B cell (primary cell): ENCODE results near the gene TSSK6. TPM values are rescaled to one million over a fixed set of nuclear protein-coding genes. Genes with fewer than 3 reads are reported as not detected.

ENCODE experiments used
- ATAC-seq: fragments of 200-7000 bp; cut with Tn5 transposase; one replicate; pipeline ENCODE4 v1.10.0; 2021; ENCODE audit warnings: low read depth, mild to moderate bottlenecking, moderate number of reproducible peaks, moderate library complexity
- CTCF ChIA-PET: fragments of 350-600 bp; sonication (Branson Sonifier 250); formaldehyde crosslinking; loops from one replicate; lab custom pipeline; 2021; ENCODE audit warnings: antibody characterized with exemption, inconsistent platforms; lab: Charles Lee
- POLR2A ChIA-PET: fragments of 350-600 bp; sonication (Branson Sonifier 250); formaldehyde crosslinking; loops from one replicate; lab custom pipeline; 2021; ENCODE audit warnings: antibody characterized with exemption; lab: Charles Lee
- DNase-seq: peaks from one replicate; pipeline ENCODE4 v3.0.0; 2013
- H2AFZ ChIP-seq: 2 replicates; pipeline ENCODE4 v1.6.1; 2012; ENCODE audit warnings: mild to moderate bottlenecking, low read depth, low read length; ENCODE audit not compliant: insufficient read depth, poor library complexity, severe bottlenecking
- H3K27ac ChIP-seq, 2 donors: 1 replicate in 1 of 2; 2 replicates in 1 of 2; pipeline ENCODE4 v1.5.1; 2012 to 2013; ENCODE audit warnings: low read length in 2 of 2, mild to moderate bottlenecking in 2 of 2, moderate library complexity in 1 of 2
- H3K27me3 ChIP-seq, 4 experiments: fragments of 200-600 bp in 1 of 4; sonication (generic) in 1 of 4; replicated peaks in 1 of 4; 1 replicate in 2 of 4; 2 replicates in 2 of 4; pipeline versions ENCODE4 v1.6.1 to v1.7.0; 2013 to 2016; ENCODE audit warnings: low read length in 3 of 4, mild to moderate bottlenecking in 2 of 4, mixed read lengths in 1 of 4, moderate library complexity in 1 of 4; ENCODE audit not compliant: insufficient read depth in 4 of 4, control insufficient read depth in 3 of 4; ENCODE audit errors: control extremely low read depth in 1 of 4
- H3K36me3 ChIP-seq, 2 experiments: replicated peaks in 1 of 2; 1 replicate in 1 of 2; 2 replicates in 1 of 2; pipeline versions ENCODE4 v1.6.1 to v1.7.1; 2013; ENCODE audit warnings: low read length in 1 of 2; ENCODE audit not compliant: insufficient read depth in 2 of 2, control insufficient read depth in 1 of 2; ENCODE audit errors: control extremely low read depth in 1 of 2, extremely low read depth in 1 of 2
- H3K4me1 ChIP-seq, 2 donors: fragments of 200-600 bp in 1 of 2; sonication (generic) in 1 of 2; 1 replicate in 1 of 2; 2 replicates in 1 of 2; pipeline versions ENCODE4 v1.5.1 to v1.6.1; 2013 to 2017; ENCODE audit warnings: low read length in 2 of 2; ENCODE audit not compliant: control insufficient read depth in 2 of 2, insufficient read depth in 2 of 2
- H3K4me2 ChIP-seq: replicated peaks from 2 replicates; pipeline ENCODE3; 2012; ENCODE audit warnings: mild to moderate bottlenecking, low read depth, low read length; ENCODE audit not compliant: poor library complexity, severe bottlenecking
- H3K4me3 ChIP-seq, 5 experiments: fragments of 200-600 bp in 1 of 5; sonication (generic) in 1 of 5; 1 replicate in 3 of 5; 2 replicates in 2 of 5; pipeline versions ENCODE4 v1.5.1 to v1.7.0; 2011 to 2016; ENCODE audit warnings: low read length in 4 of 5, mild to moderate bottlenecking in 4 of 5, low read depth in 2 of 5, control low read depth in 1 of 5, moderate library complexity in 1 of 5; ENCODE audit not compliant: insufficient read depth in 1 of 5; ENCODE audit errors: control extremely low read depth in 1 of 5, extremely low read depth in 1 of 5
- H3K79me2 ChIP-seq: fragments of 200-600 bp; sonication (generic); one replicate; pipeline ENCODE4 v1.6.0; 2016; ENCODE audit warnings: low read length; ENCODE audit not compliant: control insufficient read depth, insufficient read depth
- H3K9ac ChIP-seq: fragments of 200-600 bp; sonication (generic); 2 replicates; pipeline ENCODE4 v1.6.1; 2017; ENCODE audit warnings: mild to moderate bottlenecking, low read length, moderate library complexity
- H3K9me3 ChIP-seq, 3 donors: one replicate each; pipeline versions ENCODE4 v1.6.1 to v1.7.1; 2013; ENCODE audit warnings: low read length in 2 of 3; ENCODE audit not compliant: control insufficient read depth in 2 of 3, insufficient read depth in 1 of 3; ENCODE audit errors: control extremely low read depth in 1 of 3
- H4K20me1 ChIP-seq: 2 replicates; pipeline ENCODE4 v1.6.0; 2012; ENCODE audit warnings: mild to moderate bottlenecking, low read length; ENCODE audit not compliant: insufficient read depth, control insufficient read depth, poor library complexity, severe bottlenecking
- H3K27ac Mint-ChIP-seq: one replicate; pipeline ENCODE4 v1.8.0; 2021; ENCODE audit warnings: mixed read lengths
- H3K27me3 Mint-ChIP-seq: one replicate; pipeline ENCODE4 v1.8.0; 2021; ENCODE audit warnings: mixed read lengths
- H3K4me1 Mint-ChIP-seq: one replicate; pipeline ENCODE4 v1.8.0; 2021; ENCODE audit warnings: mixed read lengths
- H3K4me3 Mint-ChIP-seq: one replicate; pipeline ENCODE4 v1.8.0; 2021; ENCODE audit warnings: mixed read lengths
- H3K9me3 Mint-ChIP-seq: one replicate; pipeline ENCODE4 v1.8.0; 2022; ENCODE audit warnings: mixed read lengths; ENCODE audit not compliant: insufficient read depth
- EZH2 ChIP-seq: IDR thresholded peaks from 2 replicates; pipeline ENCODE4 v1.6.1; 2012; ENCODE audit warnings: borderline replicate concordance, low read depth, mild to moderate bottlenecking, moderate library complexity, low read length; ENCODE audit not compliant: insufficient read depth, poor library complexity, severe bottlenecking
- WGBS: methylation state at CpG from one replicate; pipeline ENCODE4 v1.1.5; 2013; ENCODE audit warnings: missing lambda C conversion rate; ENCODE audit not compliant: insufficient coverage; 5-methylcytosine and 5-hydroxymethylcytosine counted together
- intact Hi-C: fragments of 100-400 bp; cut with micrococcal nuclease; formaldehyde crosslinking; loops from one replicate; pipeline ENCODE4 v1.10.0; 2022
- polyA plus RNA-seq: library from polyadenylated mRNA; depleted of rRNA; stranded (reverse); fragments of >200 nt; gene quantifications from 2 replicates; pipeline ENCODE4 v1.2.3, GENCODE V29; 2012
- total RNA-seq, 2 donors: library from RNA; stranded (reverse); fragments of 120-200 nt in 1 of 2; gene quantifications; 1 replicate in 1 of 2; 2 replicates in 1 of 2; pipeline versions ENCODE4 v1.2.3 to v1.2.4, GENCODE V29; 2013 to 2022
- TF ChIP-seq, protein P1 (sequence below): fragments of 200-600 bp; IDR thresholded peaks from one replicate; pipeline ENCODE4 v1.8.0; 2022; ENCODE audit warnings: antibody characterized with exemption, mild to moderate bottlenecking

Gene TSSK6
- total and polyA plus RNA-seq, 2 donors (not counting 1 experiment from before 2014, with no cell fraction given) = 8.9 to 9.6 TPM

- Histone ChIP-seq H3K4me1 (peaks cover 7 to 37% of the 10 kb centered on the region in 2 donors), H3K36me3 (peaks cover 0 to 30% of the 10 kb centered on the region in 2 experiments), H3K4me3 (no peak overlapping the region), H3K27me3 (no peaks in the 10 kb centered on the region), H3K9ac (no peak overlapping the region), H4K20me1 (peaks cover 46% of the 10 kb centered on the region), H3K79me2 (peaks cover 52% of the 10 kb centered on the region), H3K4me2 (no peak overlapping the region), H2AFZ (no peak overlapping the region), H3K9me3 (no peaks in the 10 kb centered on the region), H3K27ac (no peak overlapping the region)
- CTCF ChIA-PET = no interaction called here
- Mint-ChIP-seq H3K27ac (no peak overlapping the region), H3K9me3 (no peaks in the 10 kb centered on the region), H3K4me1 (peaks cover 25% of the 10 kb centered on the region), H3K27me3 (no peaks in the 10 kb centered on the region), H3K4me3 (no peak overlapping the region)
- ATAC-seq (no peak), DNase-seq (no peak)
- POLR2A ChIA-PET = no interaction called here
- WGBS = 62% methylated on average over 17 of the region's 28 CpGs
- intact Hi-C loops = no loop called here
- no peak for TF ChIP-seq EZH2
- TF ChIP-seq, protein P1, sequence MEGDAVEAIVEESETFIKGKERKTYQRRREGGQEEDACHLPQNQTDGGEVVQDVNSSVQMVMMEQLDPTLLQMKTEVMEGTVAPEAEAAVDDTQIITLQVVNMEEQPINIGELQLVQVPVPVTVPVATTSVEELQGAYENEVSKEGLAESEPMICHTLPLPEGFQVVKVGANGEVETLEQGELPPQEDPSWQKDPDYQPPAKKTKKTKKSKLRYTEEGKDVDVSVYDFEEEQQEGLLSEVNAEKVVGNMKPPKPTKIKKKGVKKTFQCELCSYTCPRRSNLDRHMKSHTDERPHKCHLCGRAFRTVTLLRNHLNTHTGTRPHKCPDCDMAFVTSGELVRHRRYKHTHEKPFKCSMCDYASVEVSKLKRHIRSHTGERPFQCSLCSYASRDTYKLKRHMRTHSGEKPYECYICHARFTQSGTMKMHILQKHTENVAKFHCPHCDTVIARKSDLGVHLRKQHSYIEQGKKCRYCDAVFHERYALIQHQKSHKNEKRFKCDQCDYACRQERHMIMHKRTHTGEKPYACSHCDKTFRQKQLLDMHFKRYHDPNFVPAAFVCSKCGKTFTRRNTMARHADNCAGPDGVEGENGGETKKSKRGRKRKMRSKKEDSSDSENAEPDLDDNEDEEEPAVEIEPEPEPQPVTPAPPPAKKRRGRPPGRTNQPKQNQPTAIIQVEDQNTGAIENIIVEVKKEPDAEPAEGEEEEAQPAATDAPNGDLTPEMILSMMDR = no peak
Measured at GRCh38 chr19:19526581-19527370, 11.4 kb upstream of the TSSK6 start.

DNA sequence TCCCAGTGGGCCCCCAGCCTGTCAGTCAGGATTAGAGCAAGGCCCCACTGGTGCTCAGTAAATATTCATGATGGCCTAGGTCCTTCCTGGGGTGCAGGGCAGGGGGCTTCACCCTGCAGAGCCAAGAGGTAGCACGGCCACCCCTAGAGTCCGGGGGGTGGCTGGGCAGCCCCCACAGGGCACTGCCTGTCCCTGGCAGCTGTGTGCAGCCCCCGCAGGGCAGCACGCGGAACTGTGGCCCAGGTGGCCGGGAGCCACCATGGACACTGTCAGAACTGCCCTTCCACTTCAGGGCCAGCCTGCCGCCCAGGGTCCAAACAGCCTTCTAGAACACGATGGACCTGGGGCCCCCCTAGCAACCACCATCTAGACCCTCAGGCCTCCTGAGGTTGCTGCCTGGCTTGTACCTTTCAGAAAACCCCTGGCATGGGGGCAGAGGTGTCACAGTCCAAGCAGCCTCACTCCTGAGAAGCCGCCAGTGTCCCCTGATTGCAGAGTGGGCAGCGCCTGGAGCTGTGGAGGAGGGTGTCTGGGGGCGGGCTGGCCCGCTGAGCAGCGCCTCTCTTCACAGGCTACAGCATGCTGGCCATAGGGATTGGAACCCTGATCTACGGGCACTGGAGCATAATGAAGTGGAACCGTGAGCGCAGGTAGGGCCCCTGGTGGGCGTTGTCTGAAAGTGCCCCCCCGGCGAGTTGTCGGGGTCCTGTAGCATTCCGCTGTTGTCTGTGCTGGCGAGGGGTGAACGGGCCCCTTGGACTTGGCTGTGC, 10.4 kb upstream of the TSSK6 start:
- POLR2A ChIA-PET = no interaction called here
- Histone ChIP-seq H3K27me3 (no peaks in the 10 kb centered on the region), H3K9me3 (no peaks in the 10 kb centered on the region), H3K79me2 (peaks cover 62% of the 10 kb centered on the region), H3K36me3 (peaks cover under 1 to 30% of the 10 kb centered on the region in 2 experiments), H4K20me1 (peaks cover 55% of the 10 kb centered on the region), H3K4me3 (no peak overlapping the region), H3K27ac (no peak overlapping the region), H3K4me2 (no peak overlapping the region), H2AFZ (no peak overlapping the region), H3K9ac (no peak overlapping the region), H3K4me1 (peaks cover 7 to 37% of the 10 kb centered on the region in 2 donors)
- Mint-ChIP-seq H3K27ac (no peak overlapping the region), H3K4me1 (peaks cover 28% of the 10 kb centered on the region), H3K9me3 (no peaks in the 10 kb centered on the region), H3K27me3 (no peaks in the 10 kb centered on the region), H3K4me3 (no peak overlapping the region)
- intact Hi-C loops = no loop called here
- 92% methylated on average over 21 of the region's 23 CpGs for WGBS
- CTCF ChIA-PET = no interaction called here
- DNase-seq (no peak), ATAC-seq (no peak)
- TF ChIP-seq EZH2 = no peak
- TF ChIP-seq, protein P1 = no peak
